HG03135 (cell line): ENCODE measurements around the gene LRRC19.

Experiments
- ATAC-seq: cut with Tn5 transposase; IDR thresholded peaks from one replicate; pipeline ENCODE4 v1.9.1; 2021; ENCODE audit warnings: mild to moderate bottlenecking, moderate library complexity; ENCODE audit not compliant: unreplicated experiment

LRRC19 gene

DNA sequence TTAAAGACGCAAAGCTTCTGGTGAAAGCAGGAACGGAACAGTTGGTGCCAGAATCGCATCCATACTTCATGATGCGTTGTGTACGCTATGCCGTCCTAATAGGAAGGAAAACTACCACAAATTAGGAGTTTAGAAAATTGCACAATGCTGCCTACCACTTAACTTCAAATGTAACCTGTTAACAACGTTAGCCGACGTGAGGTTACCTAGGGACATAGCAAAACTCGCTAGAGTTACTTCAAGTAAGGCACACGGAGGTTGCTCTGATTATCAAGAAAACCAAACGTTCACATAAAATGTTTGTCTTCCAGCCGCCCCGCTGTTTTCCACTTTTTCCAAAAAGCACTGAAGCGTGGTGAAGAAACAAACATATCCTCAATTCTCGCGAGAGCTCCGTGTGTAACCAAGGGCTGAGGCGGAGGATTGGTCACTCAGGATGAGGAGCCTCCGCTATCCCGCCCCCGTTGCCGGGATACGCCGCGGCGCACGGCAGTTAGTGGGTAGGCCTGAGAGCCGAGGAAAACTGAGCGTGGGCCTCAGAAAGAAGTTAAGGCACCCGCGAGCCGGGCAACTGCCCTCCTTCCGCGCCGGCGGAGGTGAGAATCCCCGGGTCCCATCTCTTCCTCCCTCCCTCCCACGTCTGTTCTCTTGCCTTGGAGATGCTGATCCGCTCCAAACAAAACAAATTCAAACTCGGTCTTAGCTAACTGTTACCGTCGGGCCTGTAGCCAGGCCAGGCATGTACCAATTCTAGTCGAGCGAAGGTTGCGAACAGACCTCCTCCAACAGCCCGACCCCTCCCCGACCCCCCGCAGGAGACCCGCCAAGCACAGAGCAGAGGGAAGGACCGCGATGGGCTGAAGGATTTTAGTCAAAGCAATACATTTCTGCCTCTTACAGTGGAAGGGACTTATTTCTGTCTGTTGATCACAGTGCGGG is 49.3 kb downstream of the LRRC19 start, which contains the start of gene IFT74:
TSS of gene IFT74 (plus strand) at position 492 of the 939 bp plus-strand sequence. CDS start 5,556 bp downstream, outside the sequence.
- peak; percentile 99 for ATAC-seq

DNA sequence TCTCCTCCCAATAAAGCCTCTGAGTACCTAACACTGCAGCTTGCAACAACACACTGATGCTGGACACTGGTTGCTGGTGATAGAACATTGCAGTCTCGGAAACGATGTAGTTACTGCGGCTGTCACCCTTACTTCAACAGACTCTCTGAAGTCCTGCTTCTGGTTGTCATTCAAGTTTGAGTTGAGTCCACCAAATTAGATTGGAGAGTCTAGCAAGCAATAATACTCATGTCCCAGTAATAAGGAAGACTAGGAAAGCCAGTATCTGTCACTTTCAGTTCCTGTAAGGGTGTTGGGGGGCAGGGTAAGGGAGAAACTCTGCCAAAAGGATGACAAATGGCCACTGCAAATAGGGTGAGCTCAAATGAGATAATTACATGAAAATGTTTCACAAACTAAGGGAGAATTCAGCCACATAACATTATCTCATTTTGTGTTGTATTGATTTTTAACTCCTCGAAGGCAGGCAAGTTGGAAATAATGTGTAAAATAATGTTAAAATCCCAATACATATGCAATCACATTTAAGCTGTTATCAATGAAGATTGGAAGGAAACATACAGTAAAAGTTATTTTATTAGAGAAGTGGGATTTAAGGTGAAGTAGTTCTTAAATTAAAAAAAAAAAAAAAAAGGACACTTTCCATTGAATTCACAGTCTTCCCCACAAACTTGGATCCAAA is 50.1 kb downstream of the LRRC19 start:
- ATAC-seq: no peak

DNA sequence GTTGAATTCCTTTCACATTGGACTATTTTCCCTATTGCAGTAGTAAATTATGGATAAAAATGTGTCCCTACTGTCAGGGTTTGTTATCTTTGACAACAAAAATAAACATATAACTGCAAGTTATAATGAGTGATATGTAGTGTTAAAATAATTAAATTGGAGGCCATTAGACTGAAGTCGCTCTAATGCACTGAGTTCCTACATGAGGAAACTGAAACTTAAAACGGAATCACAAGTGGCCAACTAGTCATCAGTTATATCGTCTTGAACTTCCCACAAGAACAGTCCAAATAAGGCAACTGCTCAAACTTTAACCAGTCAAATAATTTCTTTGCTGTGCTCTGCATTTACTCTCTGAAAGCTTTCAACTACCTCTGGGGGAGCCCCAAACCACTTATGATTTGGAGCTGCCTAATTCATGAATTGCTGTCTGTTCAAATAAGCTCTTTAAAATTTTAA is 51.4 kb downstream of the LRRC19 start:
- ATAC-seq: no peak

DNA sequence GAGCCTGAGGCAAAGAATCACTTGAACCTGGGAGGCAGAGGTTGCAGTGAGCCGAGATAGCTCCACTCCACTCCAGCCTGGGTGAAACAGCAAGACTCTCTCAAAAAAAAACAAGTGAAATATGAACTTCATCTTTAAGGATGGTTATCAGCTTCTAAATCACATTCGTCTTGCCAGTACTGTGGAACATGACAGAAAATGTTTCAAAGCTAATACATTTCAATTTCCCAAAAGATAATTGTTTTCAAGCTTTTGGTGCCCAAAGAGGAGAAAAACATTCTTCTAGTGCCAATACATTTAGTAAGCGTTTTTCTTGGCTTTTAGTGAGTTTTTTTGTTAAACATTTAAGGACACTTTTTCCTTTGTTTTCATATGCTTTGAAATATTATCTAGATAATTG is 53.7 kb downstream of the LRRC19 start:
- ATAC-seq: no peak

DNA sequence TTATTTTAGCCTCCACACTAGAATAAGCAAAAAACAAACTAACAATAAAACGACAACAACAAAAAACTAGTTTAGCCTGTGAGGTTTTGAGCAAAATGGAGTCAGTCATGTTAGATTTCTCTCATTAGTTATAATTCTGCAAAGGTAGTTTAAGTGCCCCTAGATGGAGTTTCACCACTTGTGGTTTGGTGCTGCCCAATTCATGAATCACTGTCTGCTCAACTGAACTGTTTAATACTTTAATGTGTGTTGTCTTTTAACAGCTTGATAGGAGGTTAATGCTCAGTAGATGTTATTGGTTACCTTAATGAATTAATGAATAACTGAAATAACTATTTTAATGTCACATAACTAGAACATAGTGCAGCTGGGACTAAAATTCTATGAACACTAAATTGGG is 55.0 kb downstream of the LRRC19 start:
- ATAC-seq: no peak

- ATAC-seq: no peak
These were observed 55.8 kb downstream of the LRRC19 start for GRCh38 chr9:26949637-26950069.

DNA sequence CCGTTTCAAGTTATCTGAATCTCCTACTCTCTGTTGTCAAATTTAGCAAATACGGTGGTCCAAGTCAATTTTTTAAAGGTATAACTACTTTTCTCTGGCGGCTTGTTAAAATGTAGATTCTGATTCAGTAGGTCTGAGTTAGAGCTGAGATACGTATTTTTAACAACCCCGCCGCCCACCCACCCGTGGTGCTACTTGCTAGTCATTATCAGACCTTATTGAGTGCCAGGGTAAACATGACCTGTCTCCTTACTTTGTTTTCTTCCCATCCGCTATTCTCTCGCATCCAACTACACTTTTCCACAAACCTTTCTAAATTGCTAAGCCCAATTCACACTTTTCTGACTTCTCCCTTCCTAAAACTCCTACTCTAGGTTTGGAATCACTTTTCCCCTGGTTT is 57.7 kb downstream of the LRRC19 start:
- no peak for ATAC-seq

GRCh38 chr9:26946753-26947727 is 58.4 kb downstream of the LRRC19 start, which contains the start of gene PLAA:
TSS of gene PLAA (minus strand) at chr9:26947242. CDS start at chr9:26947045, 197 bp downstream.
- ATAC-seq: peak; percentile 99

DNA sequence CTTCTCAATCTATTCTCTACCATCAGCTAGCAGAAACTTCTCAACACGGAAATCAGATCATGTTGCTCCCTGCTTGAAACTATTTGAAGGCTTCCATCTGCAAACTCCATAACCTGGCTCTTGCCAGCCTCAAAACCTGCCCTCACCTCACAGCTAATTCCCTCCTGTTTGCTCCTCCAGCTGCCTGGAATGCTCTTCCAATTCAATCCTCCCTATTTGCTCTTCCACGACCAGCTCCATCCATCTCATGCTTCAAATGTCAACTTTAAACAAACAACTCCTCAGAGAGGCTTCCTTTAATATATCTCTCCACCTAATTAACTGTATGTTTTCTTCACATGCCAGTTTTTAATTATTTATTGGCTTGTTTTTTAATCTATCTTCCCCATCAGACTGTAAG is 59.9 kb downstream of the LRRC19 start:
- no peak for ATAC-seq
